Measurements from ENCODE around the gene PSMD1. TPM values are rescaled to one million over a fixed set of nuclear protein-coding genes. Genes with fewer than 3 reads are reported as not detected.

Gene PSMD1
- total and polyA plus RNA-seq, 11 donors = 33.2 to 124 (median 86.1) TPM

DNA sequence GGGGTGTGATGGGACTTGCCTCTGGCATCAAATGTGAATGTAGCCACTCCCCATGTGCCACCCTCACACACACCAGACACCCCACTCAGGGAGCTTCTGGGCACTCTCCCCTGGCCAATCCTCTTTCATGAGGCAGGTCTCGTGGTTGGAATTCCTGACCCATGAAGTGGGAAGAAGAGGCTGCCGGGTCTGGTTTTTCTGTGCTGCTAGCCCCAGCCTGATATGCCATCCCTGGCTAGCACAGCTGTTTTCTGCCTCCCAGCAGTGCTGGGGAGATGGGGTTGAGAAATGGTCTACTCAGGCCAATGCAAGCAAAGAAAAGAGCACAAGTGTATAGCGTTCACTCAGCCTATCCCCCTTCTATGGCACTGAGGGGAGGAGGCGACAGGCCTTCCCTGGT lies 20.5 kb upstream of the PSMD1 start:
- WGBS, 4 donors = 47 to 63% (median 56%) methylated on average over 4 of the region's 4 CpGs
- H3K9me3 ChIP-seq = no peaks in the 10 kb centered on the region
- no peak overlapping the region for H3K4me3 ChIP-seq
- ATAC-seq (no peak), DNase-seq (no peak)
- peaks cover 0 to 15% (median 0%) of the 10 kb centered on the region in 12 donors for H3K4me1 ChIP-seq
- H3K27me3 ChIP-seq = peaks cover 8 to 79% (median 44%) of the 10 kb centered on the region in 9 donors
- H3K27ac ChIP-seq = no peak overlapping the region
- TF ChIP-seq, protein P1, sequence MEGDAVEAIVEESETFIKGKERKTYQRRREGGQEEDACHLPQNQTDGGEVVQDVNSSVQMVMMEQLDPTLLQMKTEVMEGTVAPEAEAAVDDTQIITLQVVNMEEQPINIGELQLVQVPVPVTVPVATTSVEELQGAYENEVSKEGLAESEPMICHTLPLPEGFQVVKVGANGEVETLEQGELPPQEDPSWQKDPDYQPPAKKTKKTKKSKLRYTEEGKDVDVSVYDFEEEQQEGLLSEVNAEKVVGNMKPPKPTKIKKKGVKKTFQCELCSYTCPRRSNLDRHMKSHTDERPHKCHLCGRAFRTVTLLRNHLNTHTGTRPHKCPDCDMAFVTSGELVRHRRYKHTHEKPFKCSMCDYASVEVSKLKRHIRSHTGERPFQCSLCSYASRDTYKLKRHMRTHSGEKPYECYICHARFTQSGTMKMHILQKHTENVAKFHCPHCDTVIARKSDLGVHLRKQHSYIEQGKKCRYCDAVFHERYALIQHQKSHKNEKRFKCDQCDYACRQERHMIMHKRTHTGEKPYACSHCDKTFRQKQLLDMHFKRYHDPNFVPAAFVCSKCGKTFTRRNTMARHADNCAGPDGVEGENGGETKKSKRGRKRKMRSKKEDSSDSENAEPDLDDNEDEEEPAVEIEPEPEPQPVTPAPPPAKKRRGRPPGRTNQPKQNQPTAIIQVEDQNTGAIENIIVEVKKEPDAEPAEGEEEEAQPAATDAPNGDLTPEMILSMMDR (IDR thresholded peaks at IDR 0.05) = no peak
- TF ChIP-seq POLR2A (IDR thresholded peaks at IDR 0.05) = no peak
- no peaks in the 10 kb centered on the region for H3K36me3 ChIP-seq
- intact Hi-C loops (cut with DNase I) = no loop called here

DNA sequence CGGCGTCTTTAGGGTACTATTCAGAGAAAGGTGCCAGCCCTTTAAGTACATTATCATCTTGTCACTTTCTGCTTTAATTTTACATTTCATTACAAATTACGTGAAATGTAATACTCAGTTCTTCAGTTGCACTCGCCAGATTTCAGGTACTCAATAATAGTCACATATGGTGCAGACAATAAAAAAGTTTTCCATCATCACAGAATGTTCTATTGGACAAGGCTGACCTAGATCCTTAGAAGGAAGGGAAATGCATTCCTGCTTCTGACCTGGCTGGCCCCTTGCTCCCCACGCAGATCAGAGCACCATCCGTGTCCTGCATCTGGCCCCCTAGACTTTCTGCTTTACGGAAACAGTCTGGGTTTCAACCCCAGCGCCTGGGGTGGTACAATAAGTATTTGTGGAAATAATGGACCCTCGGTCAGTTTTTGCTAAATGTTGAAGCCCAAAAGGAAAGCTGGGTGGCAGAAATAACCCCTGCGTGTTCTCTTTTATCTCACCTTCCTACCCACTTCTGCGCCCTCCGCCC lies 20.0 kb upstream of the PSMD1 start:
- ATAC-seq (no peak), DNase-seq (no peak)
- H3K27me3 ChIP-seq = peaks cover 8 to 79% (median 48%) of the 10 kb centered on the region in 9 donors
- H3K4me1 ChIP-seq = peaks cover 0 to 15% (median 0%) of the 10 kb centered on the region in 12 donors
- 55 to 61% (median 57%) methylated on average over 12 of the region's 12 CpGs for WGBS, 4 donors
- intact Hi-C loops (cut with DNase I) = no loop called here
- no peak overlapping the region for H3K4me3 ChIP-seq
- no peaks in the 10 kb centered on the region for H3K9me3 ChIP-seq
- no peaks in the 10 kb centered on the region for H3K36me3 ChIP-seq
- TF ChIP-seq, protein P1 (IDR thresholded peaks at IDR 0.05) = no peak
- TF ChIP-seq POLR2A (IDR thresholded peaks at IDR 0.05) = no peak
- H3K27ac ChIP-seq = no peak overlapping the region

- Histone ChIP-seq H3K9me3 (no peaks in the 10 kb centered on the region), H3K4me3 (peak within 1 kb of the TSS in 7 of 12 donors; percentile 12 to 44 (median 25)), H3K4me1 (peaks cover 0 to 15% (median 0%) of the 10 kb centered on the region in 12 donors), H3K27ac (no peak within 1 kb of the TSS), H3K27me3 (peaks cover 8 to 81% (median 48%) of the 10 kb centered on the region in 9 donors), H3K36me3 (no peaks in the 10 kb centered on the region)
- intact Hi-C loops (cut with DNase I) = no loop called here
- no peak for DNase-seq
- ATAC-seq = peak in 1 of 4 donors; percentile 45
- 1 to 2% (median 1%) methylated on average over 23 to 61 of the region's 61 CpGs for WGBS, 4 donors
- TF ChIP-seq POLR2A (IDR thresholded peaks at IDR 0.05) = no peak
- TF ChIP-seq, protein P1 (IDR thresholded peaks at IDR 0.05) = no peak
Observed at GRCh38 chr2:231037202-231037730, 19.4 kb upstream of the PSMD1 start, which contains the start of gene C2orf72. C2orf72 (plus strand) TSS chr2:231037523; CDS start chr2:231037566, 43 bp downstream.

- Histone ChIP-seq H3K4me3 (peak overlapping the region in 6 of 12 donors; percentile 12 to 44 (median 25)), H3K36me3 (no peaks in the 10 kb centered on the region), H3K4me1 (peaks cover 0 to 15% (median 0%) of the 10 kb centered on the region in 12 donors), H3K9me3 (no peaks in the 10 kb centered on the region), H3K27me3 (peaks cover 8 to 81% (median 48%) of the 10 kb centered on the region in 9 donors), H3K27ac (no peak overlapping the region)
- no peak for DNase-seq
- intact Hi-C loops (cut with DNase I) = no loop called here
- WGBS, 4 donors = 1 to 6% (median 2%) methylated on average over 23 to 104 of the region's 104 CpGs
- TF ChIP-seq POLR2A (IDR thresholded peaks at IDR 0.05) = no peak
- TF ChIP-seq, protein P1 (IDR thresholded peaks at IDR 0.05) = no peak
- no peak for ATAC-seq
Observed at GRCh38 chr2:231037731-231038482, 18.8 kb upstream of the PSMD1 start.
